ENCODE data around the gene LIPH. TPM values are rescaled to one million over a fixed set of nuclear protein-coding genes. Genes with fewer than 3 reads are reported as not detected.
A peak's percentile ranks its signal among the peaks of the same experiment; 100 is the strongest.

LIPH gene
- total and polyA plus RNA-seq, 12 donors, result 0.07 to 11.2 (median 0.90) TPM; not detected in 1

- intact Hi-C loops (cut with DNase I), result no loop called here
- DNase-seq, result no peak
- no peak overlapping the region for H3K27ac ChIP-seq
- TF ChIP-seq CTCF (IDR thresholded peaks at IDR 0.05), result no peak
- TF ChIP-seq POLR2A (IDR thresholded peaks at IDR 0.05), result no peak
- no peaks in the 10 kb centered on the region for H3K36me3 ChIP-seq (replicated peaks in 1 of 2)
- H3K9me3 ChIP-seq (replicated peaks in 1 of 3), result no peaks in the 10 kb centered on the region
- WGBS, 4 donors, result 48 to 67% (median 58%) methylated on average over 5 of the region's 5 CpGs
- no peaks in the 10 kb centered on the region for H3K27me3 ChIP-seq
- H3K4me3 ChIP-seq, result no peak overlapping the region
- peaks cover 8 to 11% of the 10 kb centered on the region in 2 donors for H3K4me1 ChIP-seq (replicated peaks in 1 of 2)
Measured at GRCh38 chr3:185561958-185562357, 9.6 kb upstream of the LIPH start.

GRCh38 chr3:185561374-185561943 is 9.1 kb upstream of the LIPH start:
- intact Hi-C loops (cut with DNase I), result no loop called here
- no peak for TF ChIP-seq POLR2A (IDR thresholded peaks at IDR 0.05)
- no peak for TF ChIP-seq CTCF (IDR thresholded peaks at IDR 0.05)
- no peaks in the 10 kb centered on the region for H3K27me3 ChIP-seq
- H3K36me3 ChIP-seq (replicated peaks in 1 of 2), result no peaks in the 10 kb centered on the region
- no peak overlapping the region for H3K4me3 ChIP-seq
- DNase-seq, result peak in 1 of 7 donors; percentile 21
- peaks cover 8 to 11% of the 10 kb centered on the region in 2 donors for H3K4me1 ChIP-seq (replicated peaks in 1 of 2)
- H3K27ac ChIP-seq, result no peak overlapping the region
- no peaks in the 10 kb centered on the region for H3K9me3 ChIP-seq (replicated peaks in 1 of 3)
- 68 to 73% (median 71%) methylated on average over 5 to 8 of the region's 8 CpGs for WGBS, 4 donors

GRCh38 chr3:185560676-185561075 is 8.3 kb upstream of the LIPH start:
- Histone ChIP-seq H3K4me1 (replicated peaks in 1 of 2) (peaks cover 8 to 11% of the 10 kb centered on the region in 2 donors), H3K36me3 (replicated peaks in 1 of 2) (no peaks in the 10 kb centered on the region), H3K9me3 (replicated peaks in 1 of 3) (no peaks in the 10 kb centered on the region), H3K27me3 (no peaks in the 10 kb centered on the region), H3K27ac (no peak overlapping the region), H3K4me3 (no peak overlapping the region)
- no peak for DNase-seq
- intact Hi-C loops (cut with DNase I), result no loop called here
- WGBS, 4 donors, result 89 to 94% (median 93%) methylated on average over 13 of the region's 13 CpGs
- TF ChIP-seq POLR2A (IDR thresholded peaks at IDR 0.05) (no peak), CTCF (IDR thresholded peaks at IDR 0.05) (no peak)

- no peaks in the 10 kb centered on the region for H3K27me3 ChIP-seq
- WGBS, 4 donors, result 80 to 87% (median 84%) methylated on average over 12 of the region's 12 CpGs
- H3K9me3 ChIP-seq (replicated peaks in 1 of 3), result no peaks in the 10 kb centered on the region
- no peak for TF ChIP-seq POLR2A (IDR thresholded peaks at IDR 0.05)
- no peak for TF ChIP-seq CTCF (IDR thresholded peaks at IDR 0.05)
- H3K4me3 ChIP-seq, result no peak overlapping the region
- intact Hi-C loops (cut with DNase I), result loop anchor here in 1 of 2 donors (10.0 kb wide), 1 partner anchor 55 kb away; no protein-coding TSS in a partner anchor
- no peaks in the 10 kb centered on the region for H3K36me3 ChIP-seq (replicated peaks in 1 of 2)
- no peak overlapping the region for H3K27ac ChIP-seq
- peaks cover 8 to 11% of the 10 kb centered on the region in 2 donors for H3K4me1 ChIP-seq (replicated peaks in 1 of 2)
- DNase-seq, result no peak
Measured at GRCh38 chr3:185559706-185560090, 7.3 kb upstream of the LIPH start.
